Fibroblast of mammary gland (primary cell): Measurements from ENCODE around the gene OGDH.

Experiments
- DNase-seq: peaks from one replicate; pipeline ENCODE4 v3.0.0-alpha.2; 2010; ENCODE audit warnings: low read depth
- H3K4me3 ChIP-seq: 2 replicates; pipeline ENCODE4 v1.5.1; 2011; ENCODE audit warnings: low read depth, mild to moderate bottlenecking, low read length, moderate library complexity; ENCODE audit not compliant: control insufficient read depth
- CTCF ChIP-seq: conservative IDR thresholded peaks from 2 replicates; pipeline ENCODE4 v1.5.1; 2011; ENCODE audit warnings: low read depth, low read length, inconsistent platforms; ENCODE audit not compliant: control insufficient read depth, insufficient read depth

The OGDH gene

GRCh38 chr7:44655341-44655740 lies 48.9 kb downstream of the OGDH start:
- no peak for DNase-seq
- TF ChIP-seq CTCF, result no peak
- H3K4me3 ChIP-seq, result no peak overlapping the region

DNA sequence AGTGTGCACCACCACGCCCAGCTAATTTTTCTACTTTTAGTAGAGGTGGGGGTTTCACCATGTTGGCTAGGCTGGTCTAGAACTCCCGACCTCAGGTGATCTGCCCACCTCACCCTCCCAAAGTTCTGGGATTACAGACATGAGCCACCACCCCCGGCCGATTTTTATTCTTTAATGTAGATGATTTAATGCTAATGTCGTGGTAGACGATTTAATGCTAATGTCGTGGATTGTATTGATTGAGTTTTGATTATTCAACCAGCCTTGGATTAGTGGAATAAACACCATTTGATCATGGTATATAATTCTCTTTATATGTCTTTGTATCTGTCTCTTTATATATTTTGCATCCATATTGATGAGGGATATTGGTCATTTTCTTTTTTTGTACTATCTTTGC lies 52.6 kb downstream of the OGDH start:
- no peak for DNase-seq
- no peak overlapping the region for H3K4me3 ChIP-seq
- TF ChIP-seq CTCF, result no peak

DNA sequence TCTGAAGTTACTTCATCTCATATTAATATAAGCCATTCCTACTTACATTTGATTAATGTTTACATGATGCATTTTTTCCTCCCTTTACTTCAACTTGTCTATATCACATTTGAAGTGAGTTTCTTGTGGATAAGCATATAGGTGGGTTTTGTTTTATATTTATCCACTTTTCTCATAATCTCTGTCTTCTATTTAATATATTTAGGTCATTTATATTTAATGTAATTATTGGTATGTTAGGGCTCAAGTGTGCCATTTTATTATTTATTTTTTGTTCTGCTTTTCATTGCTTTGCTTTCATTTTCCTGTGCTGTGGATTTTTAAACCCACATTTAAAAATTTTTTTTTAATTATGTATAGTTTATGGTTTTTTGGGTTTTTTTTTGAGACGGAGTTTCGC lies 54.8 kb downstream of the OGDH start:
- no peak overlapping the region for H3K4me3 ChIP-seq
- DNase-seq, result no peak
- TF ChIP-seq CTCF, result no peak

DNA sequence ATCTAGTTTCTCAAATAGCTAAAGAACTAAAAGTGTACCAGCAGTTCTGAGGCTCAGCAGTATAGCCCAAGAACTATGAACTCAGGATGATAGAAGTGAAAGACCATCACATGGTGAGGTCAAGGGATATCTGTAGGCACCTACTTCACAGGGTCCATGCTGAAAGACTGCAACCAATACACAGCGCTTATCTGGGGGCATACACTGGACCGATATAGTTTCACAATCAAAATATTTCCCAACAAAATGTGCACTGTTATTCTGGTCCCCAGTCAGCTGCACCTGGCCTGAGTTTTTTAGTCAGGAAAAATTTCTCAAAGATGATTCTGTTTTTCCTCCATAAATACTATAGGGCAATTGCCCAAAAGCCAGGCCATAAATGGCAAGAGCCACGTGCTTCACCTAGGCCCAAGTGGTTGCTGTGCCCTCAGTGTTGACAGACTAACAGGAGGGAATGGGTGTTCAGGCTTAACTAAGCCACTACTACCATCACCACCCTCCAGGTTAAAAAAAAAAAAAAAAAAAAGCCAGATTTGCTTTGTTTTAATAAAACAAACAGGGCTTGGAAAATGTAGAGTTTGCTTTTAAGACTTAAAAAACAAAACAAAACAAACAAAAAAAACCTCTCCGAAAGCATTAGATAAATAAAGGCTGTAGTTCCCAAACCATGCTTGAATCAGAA lies 58.5 kb downstream of the OGDH start:
- no peak overlapping the region for H3K4me3 ChIP-seq
- DNase-seq, result no peak
- TF ChIP-seq CTCF, result no peak

- TF ChIP-seq CTCF, result no peak
- no peak overlapping the region for H3K4me3 ChIP-seq
- peak; percentile 79 for DNase-seq
Observed at GRCh38 chr7:44665531-44666213, 59.2 kb downstream of the OGDH start.

DNA sequence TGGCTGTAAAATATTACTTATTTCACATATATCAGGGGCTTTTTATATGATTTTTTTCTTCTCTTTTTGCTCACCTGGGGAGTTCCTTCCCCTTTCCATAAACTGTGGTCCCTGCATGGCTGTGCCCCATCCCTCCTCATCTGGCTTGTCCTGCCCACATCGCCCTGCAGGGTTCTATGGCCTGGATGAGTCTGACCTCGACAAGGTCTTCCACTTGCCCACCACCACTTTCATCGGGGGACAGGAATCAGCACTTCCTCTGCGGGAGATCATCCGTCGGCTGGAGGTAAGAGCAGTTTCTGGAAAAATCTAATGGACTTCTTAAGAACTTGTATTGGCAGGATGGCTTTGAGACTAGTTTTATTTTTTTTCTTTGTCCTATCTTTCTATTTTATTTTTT lies 60.1 kb downstream of the OGDH start:
- DNase-seq, result no peak
- no peak overlapping the region for H3K4me3 ChIP-seq
- TF ChIP-seq CTCF, result no peak
